K562 treated with DMSO at 1 percent for 12 hours (cell line): ENCODE results near the gene ZNF283. TPM values are rescaled to one million over a fixed set of nuclear protein-coding genes. Genes with fewer than 3 reads are reported as not detected.

Source experiments
- total RNA-seq: library from RNA; unstranded; fragments of 300-600 nt; gene quantifications from 2 replicates; pipeline ENCODE4 v1.2.3, GENCODE V29; 2022; ENCODE audit not compliant: insufficient read depth

Gene ZNF283
- total RNA-seq = 1.5 and 5.6 TPM in 2 replicates

GRCh38 chr19:43826787-43827754 is at the start of gene ZNF283:
Gene ZNF283, plus strand, starts transcription at chr19:43827321. Its CDS starts 6,184 bp downstream, at chr19:43833505.

GRCh38 chr19:43780706-43781525 is 46.2 kb upstream of the ZNF283 start, which contains the start of gene KCNN4:
Gene KCNN4, minus strand, starts transcription at chr19:43780973. Its CDS starts 112 bp downstream, at chr19:43780861.

GRCh38 chr19:43802216-43802951 is 24.7 kb upstream of the ZNF283 start, which contains the start of gene LYPD5:
Gene LYPD5, minus strand, starts transcription at chr19:43802447. Its CDS starts 67 bp downstream, at chr19:43802380.

GRCh38 chr19:43883864-43884263 is 56.7 kb downstream of the ZNF283 start, which contains the start of gene ZNF404:
Gene ZNF404, minus strand, starts transcription at chr19:43883964.

Other genes with a start within 250 kb of the ZNF283 start
- 3.6 and 7.0 TPM in 2 replicates for gene IRGQ, start 231.2 kb upstream of the ZNF283 start, total RNA-seq
- gene ZNF576, start 230.7 kb upstream of the ZNF283 start, total RNA-seq = 11.0 and 15.2 TPM in 2 replicates
- gene SRRM5, start 215.2 kb upstream of the ZNF283 start, total RNA-seq = 0.57 and 1.8 TPM in 2 replicates
- 61.7 and 81.6 TPM in 2 replicates for gene ZNF428, start 207.7 kb upstream of the ZNF283 start, total RNA-seq
- gene CADM4, start 187.5 kb upstream of the ZNF283 start, total RNA-seq = 3.4 and 5.0 TPM in 2 replicates
- 22.5 and 28.7 TPM in 2 replicates for gene PLAUR, start 157.2 kb upstream of the ZNF283 start, total RNA-seq
- gene IRGC, start 111.2 kb upstream of the ZNF283 start, total RNA-seq = not detected in 2 replicates
- 24.8 and 38.4 TPM in 2 replicates for gene SMG9, start 72.4 kb upstream of the ZNF283 start, total RNA-seq
- gene KCNN4, start 46.3 kb upstream of the ZNF283 start, total RNA-seq = 8.2 and 11.0 TPM in 2 replicates
- gene LYPD5, start 24.9 kb upstream of the ZNF283 start, total RNA-seq = 1.4 TPM in 1 of 2 replicates, not detected in the other
- 1.1 and 1.2 TPM in 2 replicates for gene ZNF404, start 56.6 kb downstream of the ZNF283 start, total RNA-seq
- gene ZNF45, start 108.0 kb downstream of the ZNF283 start, total RNA-seq = 1.6 and 7.4 TPM in 2 replicates
- gene ZNF221, start 123.9 kb downstream of the ZNF283 start, total RNA-seq = 0.60 TPM in 1 of 2 replicates, not detected in the other
- not detected in 2 replicates for gene ZNF155, start 156.9 kb downstream of the ZNF283 start, total RNA-seq
- 0.56 and 2.2 TPM in 2 replicates for gene ZNF230, start 175.6 kb downstream of the ZNF283 start, total RNA-seq
- 2.0 and 4.9 TPM in 2 replicates for gene ZNF222, start 198.1 kb downstream of the ZNF283 start, total RNA-seq
- 1.2 and 2.3 TPM in 2 replicates for gene ZNF223, start 224.7 kb downstream of the ZNF283 start, total RNA-seq
- gene ZNF284, start 244.8 kb downstream of the ZNF283 start, total RNA-seq = 0.31 TPM in 1 of 2 replicates, not detected in the other